ENCODE data around the gene CMSS1.
A peak's percentile ranks its signal among the peaks of the same experiment; 100 is the strongest.

The CMSS1 gene

DNA sequence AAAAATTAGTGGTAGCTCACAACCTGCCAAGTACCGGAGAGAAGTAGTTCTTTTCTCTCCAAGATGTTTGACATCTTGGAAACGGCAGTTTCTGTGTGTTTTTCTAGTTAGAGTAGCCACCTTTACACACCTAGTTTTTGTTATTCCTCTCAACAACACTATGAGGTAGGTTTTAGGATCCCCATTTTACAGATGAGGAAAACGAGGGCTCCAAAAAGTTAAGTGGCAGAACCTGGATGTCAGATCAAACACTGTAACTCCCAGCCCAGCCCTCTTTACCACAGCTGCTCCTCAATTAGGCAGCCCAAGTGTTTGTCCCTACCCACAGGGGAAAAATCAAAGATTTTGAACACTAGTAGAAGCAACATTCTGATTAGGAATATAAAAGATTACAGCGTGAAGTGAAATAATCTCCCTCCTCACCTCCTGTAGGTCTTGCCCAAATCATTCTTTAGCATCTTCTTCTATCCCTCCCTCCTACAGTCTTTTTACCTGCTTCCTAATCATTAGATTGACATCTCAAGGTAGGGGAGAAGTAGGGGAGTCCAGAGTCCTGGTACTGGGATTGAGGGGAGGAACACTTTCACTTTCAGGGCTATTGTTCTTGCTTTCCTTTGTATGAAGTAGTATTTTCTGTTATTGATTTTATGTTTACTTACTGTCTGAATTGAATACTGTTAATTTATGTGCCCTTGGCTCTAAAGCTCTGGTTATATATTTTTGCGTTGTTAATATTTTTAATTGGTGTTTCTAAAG is 142.6 kb downstream of the CMSS1 start:
- TF ChIP-seq ZFP3 (CRISPR knock-in tag; IDR thresholded peaks at IDR 0.05): no peak
- ATAC-seq: no peak

DNA sequence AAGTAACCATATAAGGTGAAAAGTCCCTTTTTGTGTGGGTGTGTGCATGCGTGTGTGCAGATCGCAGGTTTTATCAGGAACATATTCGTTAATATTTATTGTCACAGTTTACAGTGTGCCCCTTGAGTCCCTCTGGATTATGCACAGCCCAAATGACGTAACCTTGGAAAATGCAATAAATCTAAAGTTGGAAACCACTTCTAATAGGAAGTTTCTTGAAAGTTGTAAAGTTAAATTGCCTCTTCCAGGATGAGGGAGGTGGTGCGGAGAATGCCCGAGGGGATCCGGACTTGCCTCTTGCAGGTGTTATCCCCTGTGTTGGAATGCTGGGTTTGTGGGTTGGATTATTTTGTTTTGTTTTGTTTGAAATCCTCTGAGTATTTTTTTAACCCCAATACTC is 143.3 kb downstream of the CMSS1 start:
- TF ChIP-seq, protein P1, sequence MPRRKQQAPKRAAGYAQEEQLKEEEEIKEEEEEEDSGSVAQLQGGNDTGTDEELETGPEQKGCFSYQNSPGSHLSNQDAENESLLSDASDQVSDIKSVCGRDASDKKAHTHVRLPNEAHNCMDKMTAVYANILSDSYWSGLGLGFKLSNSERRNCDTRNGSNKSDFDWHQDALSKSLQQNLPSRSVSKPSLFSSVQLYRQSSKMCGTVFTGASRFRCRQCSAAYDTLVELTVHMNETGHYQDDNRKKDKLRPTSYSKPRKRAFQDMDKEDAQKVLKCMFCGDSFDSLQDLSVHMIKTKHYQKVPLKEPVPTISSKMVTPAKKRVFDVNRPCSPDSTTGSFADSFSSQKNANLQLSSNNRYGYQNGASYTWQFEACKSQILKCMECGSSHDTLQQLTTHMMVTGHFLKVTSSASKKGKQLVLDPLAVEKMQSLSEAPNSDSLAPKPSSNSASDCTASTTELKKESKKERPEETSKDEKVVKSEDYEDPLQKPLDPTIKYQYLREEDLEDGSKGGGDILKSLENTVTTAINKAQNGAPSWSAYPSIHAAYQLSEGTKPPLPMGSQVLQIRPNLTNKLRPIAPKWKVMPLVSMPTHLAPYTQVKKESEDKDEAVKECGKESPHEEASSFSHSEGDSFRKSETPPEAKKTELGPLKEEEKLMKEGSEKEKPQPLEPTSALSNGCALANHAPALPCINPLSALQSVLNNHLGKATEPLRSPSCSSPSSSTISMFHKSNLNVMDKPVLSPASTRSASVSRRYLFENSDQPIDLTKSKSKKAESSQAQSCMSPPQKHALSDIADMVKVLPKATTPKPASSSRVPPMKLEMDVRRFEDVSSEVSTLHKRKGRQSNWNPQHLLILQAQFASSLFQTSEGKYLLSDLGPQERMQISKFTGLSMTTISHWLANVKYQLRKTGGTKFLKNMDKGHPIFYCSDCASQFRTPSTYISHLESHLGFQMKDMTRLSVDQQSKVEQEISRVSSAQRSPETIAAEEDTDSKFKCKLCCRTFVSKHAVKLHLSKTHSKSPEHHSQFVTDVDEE (CRISPR knock-in tag; IDR thresholded peaks at IDR 0.05): no peak
- TF ChIP-seq OSR1 (CRISPR knock-in tag; IDR thresholded peaks at IDR 0.05): no peak
- no peak for ATAC-seq

DNA sequence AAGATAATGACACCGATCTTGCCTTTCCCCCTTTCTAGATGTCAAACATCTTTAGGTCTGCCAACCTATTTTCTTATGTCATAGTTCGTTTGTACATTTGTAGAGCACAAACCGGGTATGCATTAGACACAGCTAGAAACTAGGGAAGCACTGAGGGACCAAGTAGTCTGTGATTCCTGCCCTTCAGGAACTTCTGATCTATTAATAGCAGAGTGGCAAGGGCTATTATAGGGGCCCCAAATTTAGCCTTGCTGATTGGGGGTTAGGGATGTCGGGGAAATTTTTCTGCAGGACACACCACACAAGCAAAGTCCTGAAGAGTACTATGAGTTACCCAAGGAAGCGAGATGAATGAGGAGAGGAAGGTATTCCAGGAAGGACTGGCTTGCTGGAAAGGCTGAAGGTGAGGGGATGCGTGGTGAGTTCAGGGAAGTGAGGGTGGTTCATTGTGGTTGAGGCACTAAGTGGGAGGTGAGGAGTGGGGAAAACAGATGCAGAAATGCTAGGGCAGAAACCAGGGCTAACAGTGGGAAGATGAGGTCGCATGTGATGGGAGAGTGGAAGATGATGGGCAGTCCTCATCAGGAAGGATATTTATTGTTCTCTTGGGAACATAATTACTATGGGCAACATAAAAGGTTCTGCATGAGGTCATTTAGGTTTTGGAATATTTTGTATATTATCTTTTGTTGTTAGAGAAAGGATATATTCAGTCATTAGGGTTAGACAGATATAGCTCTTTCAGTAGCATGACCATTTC is 144.3 kb downstream of the CMSS1 start:
- no peak for ATAC-seq

DNA sequence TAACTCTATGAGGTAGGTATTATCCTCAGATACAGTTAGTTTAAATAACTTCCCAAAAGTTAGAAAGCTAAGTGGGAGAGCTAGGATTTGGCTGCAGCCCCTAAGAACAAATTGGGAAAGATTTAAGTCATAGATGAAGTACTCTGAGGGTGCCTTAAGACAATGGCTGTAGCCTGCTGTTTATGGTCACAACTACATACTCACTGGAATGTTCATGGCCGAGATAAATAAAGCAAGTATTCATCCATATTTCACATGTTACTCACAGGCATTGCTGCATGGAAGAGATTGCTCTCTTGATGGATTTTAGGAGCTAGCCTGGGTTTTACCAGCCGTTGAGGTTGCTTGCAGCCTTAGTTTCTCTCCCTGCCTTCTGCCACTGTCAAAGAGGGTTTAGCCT is 145.0 kb downstream of the CMSS1 start:
- TF ChIP-seq ZNF70 (CRISPR knock-in tag; IDR thresholded peaks at IDR 0.05): no peak
- TF ChIP-seq SNAI2 (CRISPR knock-in tag; IDR thresholded peaks at IDR 0.05): no peak
- TF ChIP-seq ZFP30 (CRISPR knock-in tag; IDR thresholded peaks at IDR 0.05): no peak
- no peak for TF ChIP-seq ISL1 (CRISPR knock-in tag; IDR thresholded peaks at IDR 0.05)
- peak; percentile 54; the same call in 2 of the 3 replicates for ATAC-seq

More for the DNA sequence above, 144.3 kb downstream of the CMSS1 start:
- TF ChIP-seq RARB (CRISPR knock-in tag; IDR thresholded peaks at IDR 0.05) (no peak), ZNF70 (CRISPR knock-in tag; IDR thresholded peaks at IDR 0.05) (no peak), ISL1 (CRISPR knock-in tag; IDR thresholded peaks at IDR 0.05) (no peak), OSR1 (CRISPR knock-in tag; IDR thresholded peaks at IDR 0.05) (no peak), ESRRG (CRISPR knock-in tag; IDR thresholded peaks at IDR 0.05) (no peak), BACH2 (CRISPR knock-in tag; IDR thresholded peaks at IDR 0.05; ENCODE audit: borderline replicate concordance) (no peak), TCF4 (CRISPR knock-in tag; IDR thresholded peaks at IDR 0.05; ENCODE audit: borderline replicate concordance) (no peak), ARNTL (CRISPR knock-in tag; IDR thresholded peaks at IDR 0.05; ENCODE audit: borderline replicate concordance, low read depth) (no peak), ZFP3 (CRISPR knock-in tag; IDR thresholded peaks at IDR 0.05) (no peak), ZC3H10 (CRISPR knock-in tag; IDR thresholded peaks at IDR 0.05) (no peak), ZNF565 (CRISPR knock-in tag; conservative IDR thresholded peaks at IDR 0.05; ENCODE audit: low read depth) (no peak), PPARA (CRISPR knock-in tag; IDR thresholded peaks at IDR 0.05; ENCODE audit: borderline replicate concordance) (no peak), SNAI2 (CRISPR knock-in tag; IDR thresholded peaks at IDR 0.05) (no peak), GLIS3 (CRISPR knock-in tag; IDR thresholded peaks at IDR 0.05) (no peak), TOX (CRISPR knock-in tag; IDR thresholded peaks at IDR 0.05; ENCODE audit: borderline replicate concordance) (no peak), ZNF8 (CRISPR knock-in tag; IDR thresholded peaks at IDR 0.05) (no peak)
- TF ChIP-seq, protein P2, sequence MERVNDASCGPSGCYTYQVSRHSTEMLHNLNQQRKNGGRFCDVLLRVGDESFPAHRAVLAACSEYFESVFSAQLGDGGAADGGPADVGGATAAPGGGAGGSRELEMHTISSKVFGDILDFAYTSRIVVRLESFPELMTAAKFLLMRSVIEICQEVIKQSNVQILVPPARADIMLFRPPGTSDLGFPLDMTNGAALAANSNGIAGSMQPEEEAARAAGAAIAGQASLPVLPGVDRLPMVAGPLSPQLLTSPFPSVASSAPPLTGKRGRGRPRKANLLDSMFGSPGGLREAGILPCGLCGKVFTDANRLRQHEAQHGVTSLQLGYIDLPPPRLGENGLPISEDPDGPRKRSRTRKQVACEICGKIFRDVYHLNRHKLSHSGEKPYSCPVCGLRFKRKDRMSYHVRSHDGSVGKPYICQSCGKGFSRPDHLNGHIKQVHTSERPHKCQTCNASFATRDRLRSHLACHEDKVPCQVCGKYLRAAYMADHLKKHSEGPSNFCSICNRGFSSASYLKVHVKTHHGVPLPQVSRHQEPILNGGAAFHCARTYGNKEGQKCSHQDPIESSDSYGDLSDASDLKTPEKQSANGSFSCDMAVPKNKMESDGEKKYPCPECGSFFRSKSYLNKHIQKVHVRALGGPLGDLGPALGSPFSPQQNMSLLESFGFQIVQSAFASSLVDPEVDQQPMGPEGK (CRISPR knock-in tag; IDR thresholded peaks at IDR 0.05; ENCODE audit: borderline replicate concordance): no peak
- TF ChIP-seq, protein P3, sequence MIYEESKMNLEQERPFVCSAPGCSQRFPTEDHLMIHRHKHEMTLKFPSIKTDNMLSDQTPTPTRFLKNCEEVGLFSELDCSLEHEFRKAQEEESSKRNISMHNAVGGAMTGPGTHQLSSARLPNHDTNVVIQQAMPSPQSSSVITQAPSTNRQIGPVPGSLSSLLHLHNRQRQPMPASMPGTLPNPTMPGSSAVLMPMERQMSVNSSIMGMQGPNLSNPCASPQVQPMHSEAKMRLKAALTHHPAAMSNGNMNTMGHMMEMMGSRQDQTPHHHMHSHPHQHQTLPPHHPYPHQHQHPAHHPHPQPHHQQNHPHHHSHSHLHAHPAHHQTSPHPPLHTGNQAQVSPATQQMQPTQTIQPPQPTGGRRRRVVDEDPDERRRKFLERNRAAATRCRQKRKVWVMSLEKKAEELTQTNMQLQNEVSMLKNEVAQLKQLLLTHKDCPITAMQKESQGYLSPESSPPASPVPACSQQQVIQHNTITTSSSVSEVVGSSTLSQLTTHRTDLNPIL (CRISPR knock-in tag; IDR thresholded peaks at IDR 0.05; ENCODE audit: low read depth): no peak
- TF ChIP-seq, protein P4, sequence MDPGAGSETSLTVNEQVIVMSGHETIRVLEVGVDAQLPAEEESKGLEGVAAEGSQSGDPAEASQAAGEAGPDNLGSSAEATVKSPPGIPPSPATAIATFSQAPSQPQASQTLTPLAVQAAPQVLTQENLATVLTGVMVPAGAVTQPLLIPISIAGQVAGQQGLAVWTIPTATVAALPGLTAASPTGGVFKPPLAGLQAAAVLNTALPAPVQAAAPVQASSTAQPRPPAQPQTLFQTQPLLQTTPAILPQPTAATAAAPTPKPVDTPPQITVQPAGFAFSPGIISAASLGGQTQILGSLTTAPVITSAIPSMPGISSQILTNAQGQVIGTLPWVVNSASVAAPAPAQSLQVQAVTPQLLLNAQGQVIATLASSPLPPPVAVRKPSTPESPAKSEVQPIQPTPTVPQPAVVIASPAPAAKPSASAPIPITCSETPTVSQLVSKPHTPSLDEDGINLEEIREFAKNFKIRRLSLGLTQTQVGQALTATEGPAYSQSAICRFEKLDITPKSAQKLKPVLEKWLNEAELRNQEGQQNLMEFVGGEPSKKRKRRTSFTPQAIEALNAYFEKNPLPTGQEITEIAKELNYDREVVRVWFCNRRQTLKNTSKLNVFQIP (CRISPR knock-in tag; IDR thresholded peaks at IDR 0.05; ENCODE audit: borderline replicate concordance, low read depth): no peak
- TF ChIP-seq, protein P5, sequence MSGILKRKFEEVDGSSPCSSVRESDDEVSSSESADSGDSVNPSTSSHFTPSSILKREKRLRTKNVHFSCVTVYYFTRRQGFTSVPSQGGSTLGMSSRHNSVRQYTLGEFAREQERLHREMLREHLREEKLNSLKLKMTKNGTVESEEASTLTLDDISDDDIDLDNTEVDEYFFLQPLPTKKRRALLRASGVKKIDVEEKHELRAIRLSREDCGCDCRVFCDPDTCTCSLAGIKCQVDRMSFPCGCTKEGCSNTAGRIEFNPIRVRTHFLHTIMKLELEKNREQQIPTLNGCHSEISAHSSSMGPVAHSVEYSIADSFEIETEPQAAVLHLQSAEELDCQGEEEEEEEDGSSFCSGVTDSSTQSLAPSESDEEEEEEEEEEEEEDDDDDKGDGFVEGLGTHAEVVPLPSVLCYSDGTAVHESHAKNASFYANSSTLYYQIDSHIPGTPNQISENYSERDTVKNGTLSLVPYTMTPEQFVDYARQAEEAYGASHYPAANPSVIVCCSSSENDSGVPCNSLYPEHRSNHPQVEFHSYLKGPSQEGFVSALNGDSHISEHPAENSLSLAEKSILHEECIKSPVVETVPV (CRISPR knock-in tag; IDR thresholded peaks at IDR 0.05): no peak

Data from SK-N-SH treated with all-trans-retinoic acid at 6 μM for 48 hours (cell line).